HepG2 (cell line): ENCODE measurements around the gene IL27RA. TPM values are rescaled to one million over a fixed set of nuclear protein-coding genes. Genes with fewer than 3 reads are reported as not detected.
A peak's percentile ranks its signal among the peaks of the same experiment; 100 is the strongest.

ENCODE experiments used
- HNF1B ChIP-seq: sonication (generic); formaldehyde crosslinking; IDR thresholded peaks from 2 replicates; pipeline ENCODE4 v1.5.1; 2020; ENCODE audit warnings: mild to moderate bottlenecking, moderate library complexity, missing genetic modification reagents
- ISX ChIP-seq: sonication (generic); formaldehyde crosslinking; conservative IDR thresholded peaks from 2 replicates; pipeline ENCODE4 v1.5.0; 2020; ENCODE audit warnings: missing genetic modification reagents
- MAX ChIP-seq: IDR thresholded peaks from 2 replicates; pipeline ENCODE4 v1.6.1; 2012; ENCODE audit warnings: inconsistent platforms
- MTA3 ChIP-seq: sonication (generic); formaldehyde crosslinking; IDR thresholded peaks from 2 replicates; pipeline ENCODE4 v1.4.0; 2020; ENCODE audit warnings: missing genetic modification reagents
- NR2F2 ChIP-seq: IDR thresholded peaks from 2 replicates; pipeline ENCODE4 v1.6.1; 2012; ENCODE audit warnings: low read depth, inconsistent platforms, borderline replicate concordance
- SIN3A ChIP-seq: IDR thresholded peaks from 2 replicates; pipeline ENCODE4 v1.6.1; 2011; ENCODE audit warnings: low read depth, mild to moderate bottlenecking, control low read depth, low read length, borderline replicate concordance
- SNAPC2 ChIP-seq: sonication (generic); formaldehyde crosslinking; IDR thresholded peaks from 2 replicates; pipeline ENCODE4 v1.8.1; 2022; ENCODE audit warnings: mild to moderate bottlenecking, missing genetic modification reagents
- SUZ12 ChIP-seq: fragments of 150-350 bp; IDR thresholded peaks from 2 replicates; pipeline ENCODE4 v1.6.1; 2014; ENCODE audit warnings: low read depth, low read length
- ZBTB1 ChIP-seq: sonication (generic); formaldehyde crosslinking; IDR thresholded peaks from 2 replicates; pipeline ENCODE4 v1.4.0; 2020; ENCODE audit warnings: missing genetic modification reagents, borderline replicate concordance
- ZFP37 ChIP-seq: sonication (generic); formaldehyde crosslinking; IDR thresholded peaks from 2 replicates; pipeline ENCODE4 v1.4.0; 2020; ENCODE audit warnings: missing genetic modification reagents, borderline replicate concordance
- ZFP41 ChIP-seq: sonication (generic); formaldehyde crosslinking; IDR thresholded peaks from 2 replicates; pipeline ENCODE4 v1.4.0; 2020; ENCODE audit warnings: mild to moderate bottlenecking, missing genetic modification reagents, borderline replicate concordance
- ZNF318 ChIP-seq: sonication (generic); formaldehyde crosslinking; IDR thresholded peaks from 2 replicates; pipeline ENCODE4 v1.4.0; 2020; ENCODE audit warnings: mild to moderate bottlenecking, missing genetic modification reagents
- ZNF547 ChIP-seq: sonication (generic); formaldehyde crosslinking; IDR thresholded peaks from 2 replicates; pipeline ENCODE4 v1.5.1; 2020; ENCODE audit warnings: mild to moderate bottlenecking, missing genetic modification reagents
- ZNF660 ChIP-seq: sonication (generic); formaldehyde crosslinking; IDR thresholded peaks from 2 replicates; pipeline ENCODE4 v1.5.1; 2020; ENCODE audit warnings: mild to moderate bottlenecking, low read depth, missing genetic modification reagents, borderline replicate concordance
- ZNF670 ChIP-seq: sonication (generic); formaldehyde crosslinking; IDR thresholded peaks from 2 replicates; pipeline ENCODE4 v1.8.0; 2022; ENCODE audit warnings: mild to moderate bottlenecking, missing genetic modification reagents, borderline replicate concordance
- polyA plus RNA-seq, 8 experiments: library from polyadenylated mRNA; depleted of rRNA in 3 of 8; stranded (reverse) in 7 of 8; unstranded in 1 of 8; fragments of >200 nt; fragmentation: Illumina TruSeq in 4 of 8; extraction: Trizol in 4 of 8; gene quantifications; 2 replicates each; pipeline versions ENCODE4 v1.2.1 to v1.2.3, GENCODE V29; 2011 to 2016; ENCODE audit warnings: low read depth in 4 of 8, missing spikeins in 1 of 8, mixed read lengths in 1 of 8; ENCODE audit not compliant: insufficient read depth in 1 of 8
- total RNA-seq, 5 experiments: library from RNA; depleted of rRNA; stranded (reverse); fragments of >200 nt; fragmentation: Illumina TruSeq; extraction: Trizol; gene quantifications; 2 replicates each; pipeline ENCODE4 v1.2.3, GENCODE V29; 2016; ENCODE audit warnings: low read depth in 1 of 5

The IL27RA gene
- total and polyA plus RNA-seq, 2 of the 13 experiments (the other 11 are each of a cell fraction or from before 2014, with no cell fraction given), result 3.5 to 8.1 TPM

- TF ChIP-seq SNAPC2 (CRISPR knock-in tag) (0 out of 2 replicates have a peak, but pooled peaks have one; percentile 49), ZFP37 (no peak), ZFP41 (CRISPR knock-in tag) (0 out of 2 replicates have a peak, but pooled peaks have one; percentile 73), ZNF670 (CRISPR knock-in tag) (no peak; the same call in 1 of the 2 replicates), ISX (CRISPR knock-in tag) (no peak), SIN3A (peak; percentile 71; the same call in 1 of the 2 replicates), ZNF660 (no peak), MTA3 (CRISPR knock-in tag) (no peak), NR2F2 (no peak), HNF1B (CRISPR knock-in tag) (no peak), ZNF547 (CRISPR knock-in tag) (no peak), SUZ12 (no peak), ZBTB1 (CRISPR knock-in tag) (no peak), MAX (peak; percentile 37; the same call in 1 of the 2 replicates), ZNF318 (no peak)
Observed at GRCh38 chr19:14006766-14007562, 24.6 kb upstream of the IL27RA start (continued).
